Measurements from ENCODE around the gene HLTF.

- TF ChIP-seq EZH2 (IDR thresholded peaks at IDR 0.05) (no peak), POLR2AphosphoS5 (IDR thresholded peaks at IDR 0.05; ENCODE audit: borderline replicate concordance, low read depth, low read length) (no peak)
These were observed 59.6 kb downstream of the HLTF start for GRCh38 chr3:149026718-149027117.
